Measurements from ENCODE around the gene FAM184A. TPM values are rescaled to one million over a fixed set of nuclear protein-coding genes. Genes with fewer than 3 reads are reported as not detected.

Gene FAM184A
- polyA plus RNA-seq, 1 donor (not counting 4 experiments of a cell fraction or from before 2014, with no cell fraction given): 0.20 TPM

DNA sequence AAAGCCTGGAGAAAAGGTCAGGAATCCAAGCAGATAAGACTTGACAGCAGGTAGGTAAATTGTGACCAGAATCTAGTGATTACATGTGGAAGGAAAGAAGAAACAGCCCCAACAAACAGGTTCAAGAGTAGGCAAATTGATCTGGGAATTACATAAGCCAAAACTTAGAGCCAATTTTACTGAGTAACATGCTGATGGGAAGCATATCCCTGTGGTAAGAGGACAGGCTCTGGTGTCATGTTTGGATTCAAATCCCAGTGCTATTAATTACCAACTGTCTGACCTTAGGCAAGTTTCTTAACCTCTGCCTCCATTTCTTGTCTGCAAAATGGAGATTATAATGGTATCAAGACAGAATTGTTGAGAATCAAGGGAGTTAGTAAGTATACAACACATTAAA lies 163.9 kb downstream of the FAM184A start:
- H3K9me1 ChIP-seq (ENCODE audit: control insufficient read depth, extremely low read depth, insufficient read depth, low read length): no peaks in the 10 kb centered on the region
- no peaks in the 10 kb centered on the region for H3K4me1 ChIP-seq (ENCODE audit: control insufficient read depth, extremely low read depth, insufficient read depth, low read length)
- DNase-seq (ENCODE audit: low read depth, low spot score) (no peak), FAIRE-seq (no peak)
- no peaks in the 10 kb centered on the region for H4K20me1 ChIP-seq (ENCODE audit: control insufficient read depth, extremely low read depth, insufficient read depth, low read length)
- no peaks in the 10 kb centered on the region for H3K79me2 ChIP-seq (ENCODE audit: control insufficient read depth, insufficient read depth, low read length)
- dilution Hi-C loops (cut with MboI; ENCODE audit: extremely low pct_ligation_motif_present, low sequenced_read_pairs): no loop called here
- no peak overlapping the region for H3K9ac ChIP-seq (ENCODE audit: control insufficient read depth, extremely low read depth, insufficient read depth, low read length)
- TF ChIP-seq EZH2 (IDR thresholded peaks at IDR 0.05; ENCODE audit: low read length): no peak
- TF ChIP-seq, protein P1, sequence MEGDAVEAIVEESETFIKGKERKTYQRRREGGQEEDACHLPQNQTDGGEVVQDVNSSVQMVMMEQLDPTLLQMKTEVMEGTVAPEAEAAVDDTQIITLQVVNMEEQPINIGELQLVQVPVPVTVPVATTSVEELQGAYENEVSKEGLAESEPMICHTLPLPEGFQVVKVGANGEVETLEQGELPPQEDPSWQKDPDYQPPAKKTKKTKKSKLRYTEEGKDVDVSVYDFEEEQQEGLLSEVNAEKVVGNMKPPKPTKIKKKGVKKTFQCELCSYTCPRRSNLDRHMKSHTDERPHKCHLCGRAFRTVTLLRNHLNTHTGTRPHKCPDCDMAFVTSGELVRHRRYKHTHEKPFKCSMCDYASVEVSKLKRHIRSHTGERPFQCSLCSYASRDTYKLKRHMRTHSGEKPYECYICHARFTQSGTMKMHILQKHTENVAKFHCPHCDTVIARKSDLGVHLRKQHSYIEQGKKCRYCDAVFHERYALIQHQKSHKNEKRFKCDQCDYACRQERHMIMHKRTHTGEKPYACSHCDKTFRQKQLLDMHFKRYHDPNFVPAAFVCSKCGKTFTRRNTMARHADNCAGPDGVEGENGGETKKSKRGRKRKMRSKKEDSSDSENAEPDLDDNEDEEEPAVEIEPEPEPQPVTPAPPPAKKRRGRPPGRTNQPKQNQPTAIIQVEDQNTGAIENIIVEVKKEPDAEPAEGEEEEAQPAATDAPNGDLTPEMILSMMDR (optimal IDR thresholded peaks at IDR 0.05 in 1 of 3, IDR thresholded peaks at IDR 0.05 in 1 of 3, conservative IDR thresholded peaks at IDR 0.05 in 1 of 3; ENCODE audit: extremely low read depth in 1 of 3, insufficient read depth in 2 of 3, low read length in 3 of 3): no peak
- H3K36me3 ChIP-seq (ENCODE audit: control insufficient read depth in 2 of 2, extremely low read depth in 1 of 2, insufficient read depth in 2 of 2, low read length in 2 of 2): peaks cover 3 to 15% of the 10 kb centered on the region in 2 experiments
- no peak overlapping the region for H3K4me3 ChIP-seq (ENCODE audit: control insufficient read depth in 2 of 3, extremely low read depth in 1 of 3, insufficient read depth in 2 of 3, low read depth in 1 of 3, low read length in 3 of 3)
- H3K27me3 ChIP-seq (ENCODE audit: control insufficient read depth, extremely low read depth, insufficient read depth, low read length): no peaks in the 10 kb centered on the region
- no peak overlapping the region for H2AFZ ChIP-seq (ENCODE audit: control insufficient read depth, low read length)
- H3K27ac ChIP-seq (ENCODE audit: control insufficient read depth, insufficient read depth, low read length): no peak overlapping the region
- H3K9me3 ChIP-seq (ENCODE audit: control insufficient read depth, low read depth, low read length): no peaks in the 10 kb centered on the region
- no peak overlapping the region for H3K4me2 ChIP-seq (ENCODE audit: control insufficient read depth, extremely low read depth, insufficient read depth, low read depth, low read length)

DNA sequence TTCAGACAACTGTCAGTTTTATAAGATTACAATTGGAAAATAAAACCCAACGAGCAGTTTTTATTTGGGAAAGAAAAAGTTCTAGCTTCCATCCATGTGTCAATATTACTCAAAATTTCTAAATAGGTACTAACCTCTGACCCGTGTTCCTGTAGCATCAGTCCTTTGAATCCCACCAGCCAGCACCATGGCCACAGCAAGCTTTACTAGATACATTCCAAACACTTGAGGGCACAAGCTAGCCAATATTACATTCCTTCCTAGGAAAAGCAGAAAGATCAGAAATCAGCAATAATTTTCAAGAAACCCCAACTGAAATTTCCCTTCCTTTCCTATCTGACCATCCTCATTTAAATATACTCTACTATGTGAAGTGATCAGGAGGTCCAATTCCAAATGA lies 165.3 kb downstream of the FAM184A start:
- Histone ChIP-seq H3K4me2 (ENCODE audit: control insufficient read depth, extremely low read depth, insufficient read depth, low read depth, low read length) (no peak overlapping the region), H3K36me3 (ENCODE audit: control insufficient read depth in 2 of 2, extremely low read depth in 1 of 2, insufficient read depth in 2 of 2, low read length in 2 of 2) (peaks cover 3 to 22% of the 10 kb centered on the region in 2 experiments)

More for the DNA sequence above, 165.3 kb downstream of the FAM184A start:
- Histone ChIP-seq H3K27ac (ENCODE audit: control insufficient read depth, insufficient read depth, low read length) (no peak overlapping the region), H2AFZ (ENCODE audit: control insufficient read depth, low read length) (no peak overlapping the region), H4K20me1 (ENCODE audit: control insufficient read depth, extremely low read depth, insufficient read depth, low read length) (no peaks in the 10 kb centered on the region), H3K4me3 (ENCODE audit: control insufficient read depth in 2 of 3, extremely low read depth in 1 of 3, insufficient read depth in 2 of 3, low read depth in 1 of 3, low read length in 3 of 3) (no peak overlapping the region), H3K9ac (ENCODE audit: control insufficient read depth, extremely low read depth, insufficient read depth, low read length) (no peak overlapping the region), H3K79me2 (ENCODE audit: control insufficient read depth, insufficient read depth, low read length) (no peaks in the 10 kb centered on the region), H3K4me1 (ENCODE audit: control insufficient read depth, extremely low read depth, insufficient read depth, low read length) (no peaks in the 10 kb centered on the region), H3K9me3 (ENCODE audit: control insufficient read depth, low read depth, low read length) (no peaks in the 10 kb centered on the region), H3K27me3 (ENCODE audit: control insufficient read depth, extremely low read depth, insufficient read depth, low read length) (no peaks in the 10 kb centered on the region), H3K9me1 (ENCODE audit: control insufficient read depth, extremely low read depth, insufficient read depth, low read length) (no peaks in the 10 kb centered on the region)
- dilution Hi-C loops (cut with MboI; ENCODE audit: extremely low pct_ligation_motif_present, low sequenced_read_pairs): no loop called here
- TF ChIP-seq, protein P1 (optimal IDR thresholded peaks at IDR 0.05 in 1 of 3, IDR thresholded peaks at IDR 0.05 in 1 of 3, conservative IDR thresholded peaks at IDR 0.05 in 1 of 3; ENCODE audit: extremely low read depth in 1 of 3, insufficient read depth in 2 of 3, low read length in 3 of 3): no peak
- TF ChIP-seq EZH2 (IDR thresholded peaks at IDR 0.05; ENCODE audit: low read length): no peak
- no peak for FAIRE-seq
- no peak for DNase-seq (ENCODE audit: low read depth, low spot score)

Measured in keratinocyte (primary cell).